Fibroblast of lung (primary cell): ENCODE measurements around the gene CXCL12. TPM values are rescaled to one million over a fixed set of nuclear protein-coding genes. Genes with fewer than 3 reads are reported as not detected.

Experiments used
- DNase-seq, 2 donors: peaks; one replicate each; pipeline versions ENCODE4 v3.0.0 to v3.0.0-alpha.2; 2010; ENCODE audit warnings: low read depth in 2 of 2
- H2AFZ ChIP-seq: 2 replicates; pipeline ENCODE4 v1.5.1; 2012; ENCODE audit warnings: low read length, control low read depth, inconsistent platforms
- H3K27ac ChIP-seq: 2 replicates; pipeline ENCODE4 v1.5.1; 2011; ENCODE audit warnings: low read length, control low read depth; ENCODE audit not compliant: insufficient read depth
- H3K27me3 ChIP-seq: 2 replicates; pipeline ENCODE4 v1.5.1; 2011; ENCODE audit warnings: mild to moderate bottlenecking, low read length; ENCODE audit not compliant: control insufficient read depth, insufficient read depth
- H3K36me3 ChIP-seq: 2 replicates; pipeline ENCODE4 v1.5.1; 2011; ENCODE audit warnings: low read length; ENCODE audit not compliant: control insufficient read depth, insufficient read depth
- H3K4me1 ChIP-seq: 2 replicates; pipeline ENCODE4 v1.5.1; 2011; ENCODE audit warnings: low read length; ENCODE audit not compliant: control insufficient read depth, insufficient read depth; ENCODE audit errors: extremely low read depth
- H3K4me2 ChIP-seq: 2 replicates; pipeline ENCODE4 v1.5.1; 2011; ENCODE audit warnings: low read length, control low read depth; ENCODE audit not compliant: insufficient read depth; ENCODE audit errors: extremely low read depth
- H3K4me3 ChIP-seq, 4 experiments: fragments of 200-600 bp in 1 of 4; sonication (generic) in 1 of 4; replicated peaks in 1 of 4; 2 replicates each; pipeline ENCODE4 v1.5.1; 2011 to 2016; ENCODE audit warnings: low read length in 4 of 4, low read depth in 3 of 4, mild to moderate bottlenecking in 3 of 4, control low read depth in 2 of 4, inconsistent platforms in 1 of 4, mixed read lengths in 1 of 4; ENCODE audit not compliant: insufficient read depth in 1 of 4; ENCODE audit errors: control extremely low read depth in 1 of 4
- H3K79me2 ChIP-seq: 2 replicates; pipeline ENCODE4 v1.5.1; 2012; ENCODE audit warnings: mild to moderate bottlenecking, low read length, inconsistent platforms; ENCODE audit not compliant: control insufficient read depth, insufficient read depth
- H3K9ac ChIP-seq: 2 replicates; pipeline ENCODE4 v1.5.1; 2011; ENCODE audit warnings: mild to moderate bottlenecking, low read length, control low read depth; ENCODE audit not compliant: insufficient read depth
- H3K9me3 ChIP-seq: 2 replicates; pipeline ENCODE4 v1.5.1; 2012; ENCODE audit warnings: low read depth, low read length; ENCODE audit not compliant: control insufficient read depth, insufficient read depth
- H4K20me1 ChIP-seq: 2 replicates; pipeline ENCODE4 v1.5.1; 2011; ENCODE audit warnings: low read length; ENCODE audit not compliant: control insufficient read depth, insufficient read depth; ENCODE audit errors: extremely low read depth
- CTCF ChIP-seq, 2 donors: IDR thresholded peaks in 1 of 2; conservative IDR thresholded peaks in 1 of 2; 1 replicate in 1 of 2; 2 replicates in 1 of 2; pipeline ENCODE4 v1.5.1; 2011 to 2012; ENCODE audit warnings: low read length in 2 of 2, control low read depth in 1 of 2, inconsistent platforms in 1 of 2, low read depth in 1 of 2, mild to moderate bottlenecking in 1 of 2
- EZH2 ChIP-seq: IDR thresholded peaks from 2 replicates; pipeline ENCODE4 v1.5.1; 2012; ENCODE audit warnings: low read length, control low read depth, mild to moderate bottlenecking; ENCODE audit errors: missing control alignments
- polyA plus RNA-seq, 2 donors: library from polyadenylated mRNA; depleted of rRNA in 1 of 2; stranded (reverse) in 1 of 2; unstranded in 1 of 2; fragments of >200 nt; gene quantifications; 2 replicates each; pipeline ENCODE4 v1.2.1, GENCODE V29; 2011 to 2012; ENCODE audit warnings: missing spikeins in 1 of 2
- total RNA-seq: library from RNA; depleted of rRNA; stranded (reverse); fragments of >200 nt; gene quantifications from 2 replicates; pipeline ENCODE4 v1.2.1, GENCODE V29; 2014

CXCL12 gene
- total and polyA plus RNA-seq, 2 donors (not counting 1 experiment from before 2014, with no cell fraction given): 268 to 611 TPM

- no peaks in the 10 kb centered on the region for H4K20me1 ChIP-seq
- H3K4me2 ChIP-seq: no peak overlapping the region
- no peak for DNase-seq
- peaks cover 2% of the 10 kb centered on the region for H3K79me2 ChIP-seq
- H3K4me1 ChIP-seq: no peaks in the 10 kb centered on the region
- H3K4me3 ChIP-seq: no peak overlapping the region
- no peak overlapping the region for H2AFZ ChIP-seq
- H3K9ac ChIP-seq: no peak overlapping the region
- no peak for TF ChIP-seq CTCF (conservative IDR thresholded peaks at IDR 0.05 in 1 of 2, IDR thresholded peaks at IDR 0.05 in 1 of 2; ENCODE audit: low read depth in 1 of 2, low read length in 2 of 2)
- no peak for TF ChIP-seq EZH2
- H3K36me3 ChIP-seq: peaks cover 8% of the 10 kb centered on the region
- H3K27me3 ChIP-seq: no peaks in the 10 kb centered on the region
- no peaks in the 10 kb centered on the region for H3K9me3 ChIP-seq
- H3K27ac ChIP-seq: no peak overlapping the region
Measured at GRCh38 chr10:44376472-44377099, 8.3 kb downstream of the CXCL12 start.

DNA sequence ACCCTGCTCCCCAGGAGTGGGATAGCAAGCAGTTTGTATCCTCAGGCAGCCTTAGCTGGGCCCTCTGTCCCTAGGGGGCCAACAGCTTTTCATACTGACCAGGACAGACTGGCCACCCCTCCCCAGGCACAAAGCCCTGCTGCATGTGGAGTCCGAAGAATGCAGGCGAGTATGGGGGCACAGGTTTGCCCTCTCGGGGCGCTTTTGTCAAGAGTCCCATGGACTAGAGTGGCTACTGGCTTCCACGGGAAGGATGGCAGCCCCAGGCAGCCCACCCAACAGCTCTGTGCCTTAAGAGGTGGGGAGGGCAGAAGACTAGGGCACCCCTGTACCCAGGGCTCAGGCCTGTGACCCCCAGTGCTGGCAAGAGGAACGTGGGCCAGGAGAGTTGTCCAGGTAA lies 10.7 kb downstream of the CXCL12 start:
- H3K4me2 ChIP-seq: no peak overlapping the region
- peaks cover 8% of the 10 kb centered on the region for H3K36me3 ChIP-seq
- no peaks in the 10 kb centered on the region for H3K9me3 ChIP-seq
- H3K27ac ChIP-seq: no peak overlapping the region
- no peak overlapping the region for H3K4me3 ChIP-seq
- no peak for DNase-seq
- H3K9ac ChIP-seq: no peak overlapping the region
- H2AFZ ChIP-seq: no peak overlapping the region
- H4K20me1 ChIP-seq: no peaks in the 10 kb centered on the region
- TF ChIP-seq CTCF (conservative IDR thresholded peaks at IDR 0.05 in 1 of 2, IDR thresholded peaks at IDR 0.05 in 1 of 2; ENCODE audit: low read depth in 1 of 2, low read length in 2 of 2) (no peak), EZH2 (no peak)
- H3K4me1 ChIP-seq: no peaks in the 10 kb centered on the region
- no peaks in the 10 kb centered on the region for H3K79me2 ChIP-seq
- no peaks in the 10 kb centered on the region for H3K27me3 ChIP-seq

DNA sequence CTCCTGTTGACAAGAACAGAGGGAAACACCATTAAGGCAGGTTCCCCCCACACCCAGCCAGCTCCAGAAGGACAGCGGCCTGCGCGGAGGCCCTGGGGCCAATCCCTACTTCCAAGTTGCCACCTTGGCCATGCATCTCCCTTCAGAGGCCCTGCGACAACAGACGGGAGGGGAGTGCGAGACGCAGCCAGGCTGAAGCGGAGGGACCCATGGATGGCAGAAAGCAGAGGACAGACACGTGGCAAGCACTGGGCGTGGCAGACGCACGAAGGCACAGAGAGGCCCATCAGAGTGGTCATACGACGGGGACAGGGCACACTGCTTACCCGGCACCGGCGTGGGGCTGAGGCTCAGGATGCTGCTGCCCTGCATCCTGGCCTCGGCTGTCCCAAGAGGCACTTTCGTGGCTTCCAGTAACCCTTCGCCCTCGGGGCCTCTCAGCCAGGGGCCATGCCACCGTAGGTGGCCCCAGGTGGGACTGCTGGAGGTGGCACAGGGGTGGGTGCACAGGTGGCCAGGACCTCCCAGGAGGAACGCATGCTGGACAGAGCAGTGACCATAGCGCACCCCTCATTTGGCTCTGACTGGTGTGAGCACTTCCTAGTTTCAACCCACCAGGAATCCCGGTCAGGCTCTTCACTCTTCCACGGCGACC lies 11.4 kb downstream of the CXCL12 start:
- Histone ChIP-seq H3K27ac (no peak overlapping the region), H4K20me1 (no peaks in the 10 kb centered on the region), H3K36me3 (peaks cover 3% of the 10 kb centered on the region), H3K4me1 (no peaks in the 10 kb centered on the region), H3K27me3 (no peaks in the 10 kb centered on the region), H3K79me2 (no peaks in the 10 kb centered on the region), H2AFZ (no peak overlapping the region), H3K9me3 (no peaks in the 10 kb centered on the region), H3K4me2 (no peak overlapping the region), H3K4me3 (no peak overlapping the region), H3K9ac (no peak overlapping the region)
- DNase-seq: no peak
- TF ChIP-seq CTCF (conservative IDR thresholded peaks at IDR 0.05 in 1 of 2, IDR thresholded peaks at IDR 0.05 in 1 of 2; ENCODE audit: low read depth in 1 of 2, low read length in 2 of 2) (no peak), EZH2 (no peak)
